HUDEP-2 (cell line): ENCODE results near the gene SLC24A1.

ENCODE experiments used
- DNase-seq, 76 experiments: peaks; one replicate each; lab custom pipeline; 2025; ENCODE audit not compliant: unreplicated experiment in 76 of 76; lab: John Stamatoyannopoulos, UW

Gene SLC24A1

DNA sequence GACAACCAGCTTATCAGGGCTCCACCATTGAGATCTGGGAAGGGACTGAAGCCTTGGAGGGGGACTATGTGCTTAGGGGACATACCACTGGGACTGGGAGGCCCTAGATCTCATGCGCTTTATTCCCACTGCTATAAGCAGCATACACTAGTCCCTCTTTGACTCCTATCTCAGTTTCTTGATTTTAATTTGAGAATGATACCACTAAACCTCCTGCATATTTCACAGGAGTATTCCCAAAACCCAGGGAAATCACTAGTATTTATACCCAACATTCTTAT is 29.2 kb downstream of the SLC24A1 start:
- no peak for DNase-seq

DNA sequence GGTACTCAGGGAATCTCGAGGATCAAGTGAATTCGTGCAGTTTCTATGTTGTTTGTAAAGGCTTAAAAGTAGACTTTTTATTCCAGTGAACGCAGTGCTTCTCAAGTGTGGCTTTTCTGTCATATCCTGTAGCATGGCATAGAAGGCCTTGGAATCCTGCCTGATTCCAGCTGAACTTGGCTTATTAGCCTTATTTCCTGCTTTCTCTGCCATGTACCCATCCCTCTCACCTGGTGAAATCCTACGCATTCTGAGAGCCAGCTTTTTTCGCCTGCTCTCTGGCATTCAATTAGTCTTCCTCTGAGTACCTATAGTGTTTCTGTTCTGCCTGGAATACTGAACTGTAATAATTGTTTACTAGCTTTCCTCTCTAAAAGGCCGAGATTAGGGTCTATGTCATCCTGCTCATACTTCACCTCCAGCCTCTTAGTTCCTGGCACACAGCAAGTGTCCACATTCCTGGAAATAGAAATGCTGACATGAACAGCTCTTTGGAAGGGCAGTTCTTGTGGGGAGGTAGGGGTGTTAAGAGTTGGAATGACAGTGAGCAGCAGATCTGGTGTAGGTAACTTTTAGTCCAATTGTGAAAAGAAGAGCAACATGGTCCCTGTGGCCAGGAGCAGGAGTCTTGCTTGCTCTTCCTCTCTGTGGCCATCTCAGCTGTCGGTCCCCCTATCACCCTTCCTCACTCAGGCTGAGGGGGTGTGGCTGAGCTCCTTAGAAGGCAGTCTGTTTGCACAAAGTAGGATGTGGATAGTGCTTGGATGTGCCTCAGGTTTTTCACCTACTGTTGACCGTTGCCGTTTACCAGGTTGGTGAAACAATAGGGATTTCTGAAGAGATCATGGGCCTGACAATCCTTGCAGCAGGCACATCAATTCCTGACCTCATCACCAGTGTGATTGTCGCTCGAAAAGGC is 30.4 kb downstream of the SLC24A1 start:
- no peak for DNase-seq

DNA sequence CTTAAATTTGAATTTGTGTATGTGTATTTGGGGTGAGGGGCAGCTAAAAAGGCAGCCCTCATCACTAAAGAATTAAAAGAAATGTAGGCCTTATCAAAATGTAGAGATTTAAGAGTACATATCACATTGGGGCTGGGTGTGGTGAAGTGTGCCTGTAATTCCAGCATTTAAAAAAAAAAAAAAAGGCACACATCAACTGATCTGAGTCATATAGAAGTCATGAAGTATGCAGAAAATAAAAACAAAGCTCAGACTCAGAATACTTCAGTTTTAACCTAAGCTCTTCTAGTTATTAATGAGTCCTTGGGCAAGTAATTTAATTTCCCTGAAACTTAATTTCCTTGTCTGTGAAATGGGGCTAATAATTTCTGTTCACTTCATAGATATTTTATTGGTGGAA is 31.6 kb downstream of the SLC24A1 start:
- DNase-seq: no peak

DNA sequence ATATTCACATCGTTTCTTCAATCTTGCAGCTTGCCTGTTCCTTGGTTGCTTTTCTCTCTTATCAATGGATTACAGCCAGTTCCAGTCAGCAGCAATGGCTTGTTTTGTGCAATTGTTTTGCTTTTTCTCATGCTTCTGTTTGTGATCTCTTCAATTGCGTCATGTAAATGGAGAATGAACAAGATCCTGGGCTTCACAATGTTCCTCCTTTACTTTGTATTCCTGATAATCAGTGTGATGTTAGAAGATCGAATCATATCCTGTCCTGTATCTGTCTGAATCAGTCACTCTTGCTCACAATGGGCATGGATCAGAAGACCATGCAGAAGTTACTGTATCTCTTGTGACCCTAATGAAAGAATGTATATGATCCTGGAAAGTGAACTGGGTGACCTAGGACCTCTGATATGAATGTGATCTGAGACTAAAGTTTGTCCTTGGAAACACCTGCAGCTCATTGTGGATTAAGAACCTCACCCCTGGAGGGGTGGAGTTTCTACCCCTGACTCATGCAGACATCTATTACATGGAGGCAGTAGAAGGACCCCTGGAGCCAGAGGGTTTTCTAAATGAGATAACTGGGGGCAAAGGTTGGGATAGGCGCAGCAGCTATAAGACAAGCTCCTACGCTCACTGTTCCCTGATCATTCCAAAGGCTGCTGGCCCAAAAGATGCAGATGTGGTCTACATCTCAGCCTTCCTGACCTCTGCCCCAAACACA is 32.2 kb downstream of the SLC24A1 start:
- DNase-seq: no peak

DNA sequence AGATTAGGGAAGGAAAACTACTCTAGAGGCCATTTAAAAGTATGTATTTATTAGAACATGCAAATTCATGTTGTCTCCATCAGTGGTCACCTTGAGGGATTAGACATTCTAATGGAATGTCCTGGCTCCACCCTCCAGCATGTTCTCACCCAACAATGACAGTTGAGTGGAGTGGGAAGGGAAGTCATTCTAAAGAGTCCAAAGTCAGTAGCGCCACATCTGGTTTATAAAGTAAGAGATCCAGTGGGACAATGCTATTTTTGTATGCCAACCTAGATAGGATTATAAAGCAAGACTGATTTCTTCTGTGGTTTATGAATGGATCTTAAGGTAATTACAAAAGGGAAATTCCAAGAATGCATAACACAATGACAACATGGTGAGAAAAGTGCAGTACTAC is 33.3 kb downstream of the SLC24A1 start:
- no peak for DNase-seq

DNA sequence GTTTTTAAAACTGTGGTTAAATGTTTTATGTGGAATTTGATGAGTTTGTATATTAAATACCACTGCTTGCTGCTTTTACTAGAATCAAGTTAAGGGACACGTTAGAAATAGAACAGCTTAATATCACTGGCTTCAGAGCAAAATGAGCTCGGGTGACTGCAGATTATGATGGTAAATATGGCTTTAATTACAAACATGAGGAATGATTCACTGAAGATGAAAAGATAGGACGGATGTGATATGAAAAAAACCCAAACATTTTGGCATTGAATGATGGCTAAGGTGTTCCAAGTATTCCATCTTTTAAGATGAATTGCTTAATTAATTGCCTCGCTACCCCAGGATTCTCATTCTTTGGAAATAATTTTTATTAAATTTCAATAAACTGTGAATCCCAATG is 33.7 kb downstream of the SLC24A1 start:
- DNase-seq: no peak

DNA sequence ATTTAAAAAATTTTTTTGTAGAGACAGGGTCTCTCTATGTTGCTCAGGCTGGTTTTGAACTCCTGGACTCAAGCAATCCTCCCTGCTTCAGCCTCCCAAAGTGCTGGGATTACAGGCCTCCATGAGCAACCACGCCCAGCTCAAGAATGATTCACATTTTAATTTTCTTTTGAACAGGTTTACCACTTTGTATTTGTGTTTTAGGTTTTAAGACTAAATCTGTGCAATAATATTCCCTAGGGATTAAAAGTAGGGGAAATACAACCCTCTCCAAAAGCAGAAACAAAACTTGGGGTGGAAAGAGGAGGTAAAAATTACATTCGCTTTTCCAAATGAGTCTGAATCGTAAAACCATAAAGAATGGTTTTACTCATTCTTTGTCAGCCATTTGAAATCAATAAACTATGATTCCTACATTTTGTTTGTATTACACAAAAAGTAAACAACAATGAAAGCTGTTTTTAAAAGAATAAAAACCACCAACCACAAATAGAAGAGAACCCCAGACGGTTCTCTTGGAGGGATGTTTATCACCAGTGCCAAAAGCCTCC is 37.8 kb downstream of the SLC24A1 start:
- DNase-seq: no peak

DNA sequence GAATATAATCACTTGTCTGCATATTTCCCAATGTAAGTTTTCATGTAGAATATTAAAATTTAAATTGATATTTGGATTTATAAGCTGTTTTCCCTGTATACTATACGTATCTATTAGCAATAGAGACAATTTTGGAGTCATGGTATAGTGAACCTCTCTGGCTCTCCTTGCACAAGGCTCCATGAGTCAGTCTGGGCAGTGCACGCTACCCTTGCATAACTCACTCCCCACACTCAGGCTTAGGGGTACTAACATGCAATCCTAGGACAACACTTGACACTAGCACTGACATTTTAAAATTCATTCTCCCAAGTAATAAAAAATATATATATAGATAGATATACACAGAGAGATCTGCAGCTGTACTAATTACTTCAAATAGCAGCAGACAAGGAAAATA is 39.2 kb downstream of the SLC24A1 start:
- no peak for DNase-seq

DNA sequence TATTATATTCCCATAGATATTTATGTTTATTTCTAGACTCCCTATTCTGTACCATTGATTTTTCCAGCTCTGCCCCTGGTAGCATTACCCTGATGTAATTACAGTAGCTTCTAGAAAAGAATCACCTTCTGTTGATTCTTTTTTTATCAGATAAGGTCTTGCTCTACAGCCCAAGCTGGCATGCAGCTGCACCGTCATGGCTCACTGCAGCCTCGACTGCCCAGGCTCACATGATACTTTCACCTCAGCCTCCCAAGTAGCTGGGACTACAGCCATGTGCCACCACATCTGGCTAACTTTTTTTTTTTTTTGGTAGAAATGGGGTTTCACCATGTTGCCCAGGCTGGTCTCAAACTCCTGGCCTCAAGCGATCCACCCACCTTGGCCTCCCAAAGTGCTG is 41.8 kb downstream of the SLC24A1 start:
- DNase-seq: no peak

DNA sequence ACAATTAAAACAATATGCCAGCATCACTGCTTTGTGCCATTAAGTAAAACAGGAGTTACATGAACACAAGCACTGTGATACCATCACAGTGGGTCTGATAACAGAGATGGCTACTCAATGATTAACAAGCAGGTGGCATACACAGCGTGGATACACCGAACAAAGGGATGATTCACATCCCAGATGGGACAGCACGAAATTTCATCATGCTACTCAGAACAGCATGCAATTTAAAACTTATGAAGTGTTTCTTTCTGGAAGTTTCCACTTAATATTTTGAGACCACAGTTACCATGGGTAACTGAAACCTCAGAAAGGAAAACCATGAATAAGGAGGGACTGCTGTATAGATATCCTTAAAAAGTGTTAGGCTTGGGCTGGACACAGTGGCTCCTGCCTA is 44.5 kb downstream of the SLC24A1 start:
- DNase-seq: no peak

DNA sequence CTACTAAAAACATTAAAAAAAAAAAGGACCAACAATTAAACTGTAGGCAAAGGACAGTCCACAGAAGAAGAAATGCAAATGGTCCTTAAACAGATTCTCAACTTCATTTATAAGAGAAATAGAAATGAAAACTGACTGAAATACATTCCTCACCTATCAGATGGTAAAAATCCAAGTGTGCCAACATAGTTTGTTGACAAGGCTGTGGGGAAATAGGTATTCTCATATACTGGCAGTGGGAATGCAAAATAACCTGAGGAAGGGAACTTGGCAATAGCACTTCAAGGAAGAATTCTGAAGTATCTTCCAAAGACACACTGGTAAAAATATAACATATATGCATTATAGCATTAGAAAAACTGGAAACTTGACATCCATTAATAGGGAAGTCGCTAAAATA is 53.8 kb downstream of the SLC24A1 start:
- DNase-seq: no peak

DNA sequence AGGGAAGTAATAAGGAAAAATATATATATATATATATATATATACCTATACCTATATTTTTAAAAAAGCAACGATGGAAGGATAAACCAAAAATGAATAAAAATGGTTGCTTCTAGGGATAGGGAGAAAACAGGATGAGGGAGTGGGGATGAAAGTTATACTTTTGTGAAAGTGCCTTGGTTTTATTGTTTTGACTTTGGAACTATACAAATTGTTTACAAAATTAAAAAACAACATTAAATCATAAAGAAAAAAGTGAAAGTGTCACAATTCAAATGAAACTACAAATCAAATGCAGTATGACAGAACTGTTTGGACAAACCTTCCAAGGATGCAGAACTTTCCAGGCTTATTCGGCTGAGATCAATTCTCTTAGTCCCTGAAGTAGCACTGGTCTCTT is 54.4 kb downstream of the SLC24A1 start:
- no peak for DNase-seq

DNA sequence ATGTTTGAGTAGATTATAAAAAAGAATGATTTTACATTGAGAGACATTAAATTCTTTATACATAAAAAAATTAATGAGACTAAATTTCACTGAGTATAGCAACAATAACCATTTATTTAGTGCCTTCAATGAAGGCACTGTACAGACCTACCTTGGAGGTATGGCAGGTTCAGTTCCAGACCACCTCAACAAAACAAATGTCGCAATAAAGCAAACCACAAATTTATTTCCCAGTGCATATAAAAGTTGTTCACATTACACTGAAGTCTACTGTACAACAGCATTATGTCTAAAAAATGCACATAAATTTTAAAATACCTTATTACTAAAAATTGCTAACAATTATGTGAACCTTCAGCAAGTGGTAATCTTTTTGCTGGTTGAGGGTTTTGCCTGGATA is 58.8 kb downstream of the SLC24A1 start:
- DNase-seq: no peak

DNA sequence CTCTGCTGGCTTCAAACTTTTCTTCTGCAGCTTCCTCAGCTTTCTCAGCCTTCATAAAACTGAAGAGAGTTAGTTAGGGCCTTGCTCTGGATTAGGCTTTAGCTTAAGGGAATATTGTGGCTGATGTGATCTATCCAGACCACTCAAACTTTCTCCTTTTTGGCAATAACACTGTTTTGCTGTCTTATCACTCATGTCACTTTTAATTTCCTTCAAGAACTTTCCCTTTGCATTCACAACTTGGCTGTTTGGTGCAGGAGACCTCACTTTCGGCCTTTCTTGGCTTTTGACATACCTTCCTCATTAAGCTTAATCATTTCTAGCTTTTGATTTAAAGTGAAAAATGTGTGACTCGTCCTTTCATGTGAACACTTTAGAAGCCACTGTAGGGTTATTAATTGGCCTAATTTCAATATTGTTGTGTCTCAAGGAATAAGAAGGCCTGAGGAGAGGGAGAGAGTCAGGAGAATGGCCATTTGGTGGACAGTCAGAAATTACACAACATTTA is 60.7 kb downstream of the SLC24A1 start:
- no peak for DNase-seq

DNA sequence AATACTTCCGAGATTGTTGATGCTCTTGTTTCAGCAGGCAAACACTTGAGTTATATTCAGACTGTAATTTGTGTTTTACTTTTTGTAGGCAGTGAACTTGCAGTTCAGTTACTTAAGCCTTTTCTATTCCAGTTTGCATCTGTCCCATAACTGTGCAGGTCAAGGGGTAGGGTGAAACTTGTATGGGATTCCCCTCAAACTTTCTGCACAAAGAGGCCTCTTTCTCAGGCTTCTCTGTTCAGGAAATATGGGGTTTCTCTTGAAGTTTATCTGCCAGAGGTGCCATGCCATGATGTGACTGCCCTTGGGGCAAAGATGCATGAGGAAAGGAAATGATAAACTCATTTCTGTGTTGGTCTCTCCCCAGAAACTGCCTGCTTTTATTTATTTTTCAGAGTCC is 66.7 kb downstream of the SLC24A1 start:
- no peak for DNase-seq

DNA sequence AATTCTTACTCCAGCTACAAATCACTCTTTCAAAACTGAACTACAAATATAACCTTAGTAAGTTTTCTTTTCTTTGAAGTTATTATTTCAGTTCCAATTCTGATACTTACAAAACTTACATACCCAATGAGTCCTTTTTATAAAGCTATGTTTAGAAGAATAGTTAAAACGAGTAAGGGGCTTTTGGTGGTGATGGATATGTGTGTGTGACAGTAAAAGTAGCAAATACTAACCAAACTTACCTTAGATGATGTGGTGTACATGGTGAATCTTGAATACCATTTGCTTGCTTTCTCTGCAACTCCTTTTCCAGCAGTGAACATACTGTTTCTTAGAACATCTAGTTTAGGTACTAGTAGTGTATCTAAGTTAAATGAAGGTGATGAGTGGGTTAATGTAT is 68.4 kb downstream of the SLC24A1 start:
- no peak for DNase-seq

DNA sequence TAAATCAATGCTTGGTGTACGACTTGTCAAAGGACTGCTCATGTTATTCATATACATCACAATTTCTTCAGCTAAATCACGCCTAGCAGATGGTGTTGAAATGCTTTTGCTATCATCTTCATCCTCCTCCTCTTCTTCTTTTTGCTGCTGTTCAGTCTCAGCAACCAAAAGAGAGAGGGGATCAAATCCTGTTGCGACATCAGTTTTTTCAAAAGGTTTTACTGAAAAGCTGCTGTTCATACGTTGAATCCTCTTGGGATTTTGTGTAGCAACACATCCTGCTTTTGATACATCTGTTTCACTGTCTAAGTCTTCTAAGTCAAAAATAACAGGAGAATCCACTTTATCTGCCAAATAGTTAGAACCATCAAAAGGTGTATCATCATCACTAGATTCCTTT is 69.0 kb downstream of the SLC24A1 start:
- DNase-seq: no peak

DNA sequence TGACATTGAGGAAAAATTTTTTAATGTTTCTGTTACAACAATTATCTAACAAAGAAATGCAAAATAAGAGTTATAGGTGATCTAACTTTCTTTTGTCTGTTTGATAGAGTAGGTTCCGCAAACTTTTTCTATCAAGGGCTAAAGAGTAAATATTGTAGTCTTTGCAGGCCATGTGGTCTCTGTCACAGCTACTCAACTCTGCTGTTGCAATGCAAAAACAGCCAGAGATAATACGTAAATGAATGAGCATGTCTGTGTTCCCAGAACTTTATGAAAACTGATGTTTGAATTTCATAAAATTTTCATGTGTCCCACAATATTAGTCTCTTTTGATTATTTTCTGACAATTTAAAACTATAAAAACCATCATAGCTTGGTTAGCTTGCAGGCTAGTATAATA is 73.3 kb downstream of the SLC24A1 start:
- no peak for DNase-seq
